Measurements from ENCODE around the gene C7orf57.

The C7orf57 gene

GRCh38 chr7:48085433-48085791, 50.1 kb downstream of the C7orf57 start:
- DNase-seq (ENCODE audit: low spot score) = no peak

DNA sequence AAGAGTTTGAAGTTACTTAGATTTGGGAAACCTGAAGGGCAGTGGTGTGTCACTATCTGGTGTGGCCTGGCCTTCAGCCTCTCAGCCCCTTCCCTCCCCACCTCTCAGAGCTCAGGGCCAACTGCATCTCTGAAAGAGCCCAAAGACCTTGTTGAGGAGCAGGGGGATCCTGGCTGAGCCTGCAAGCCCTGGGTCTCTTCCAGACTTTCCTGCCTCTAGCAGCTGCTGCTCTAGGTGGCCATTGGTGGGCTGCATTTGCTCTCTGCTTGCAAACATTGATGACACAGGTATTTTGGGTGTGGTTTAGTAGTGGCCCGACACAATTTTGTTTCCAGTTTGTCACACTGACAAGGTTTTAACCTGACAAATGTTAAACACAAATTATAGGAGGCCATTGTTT, 50.6 kb downstream of the C7orf57 start:
- DNase-seq (ENCODE audit: low spot score) = no peak

GRCh38 chr7:48087349-48087748, 52.0 kb downstream of the C7orf57 start:
- DNase-seq (ENCODE audit: low spot score) = no peak

GRCh38 chr7:48088559-48089045, 53.3 kb downstream of the C7orf57 start:
- no peak for DNase-seq (ENCODE audit: low spot score)

DNA sequence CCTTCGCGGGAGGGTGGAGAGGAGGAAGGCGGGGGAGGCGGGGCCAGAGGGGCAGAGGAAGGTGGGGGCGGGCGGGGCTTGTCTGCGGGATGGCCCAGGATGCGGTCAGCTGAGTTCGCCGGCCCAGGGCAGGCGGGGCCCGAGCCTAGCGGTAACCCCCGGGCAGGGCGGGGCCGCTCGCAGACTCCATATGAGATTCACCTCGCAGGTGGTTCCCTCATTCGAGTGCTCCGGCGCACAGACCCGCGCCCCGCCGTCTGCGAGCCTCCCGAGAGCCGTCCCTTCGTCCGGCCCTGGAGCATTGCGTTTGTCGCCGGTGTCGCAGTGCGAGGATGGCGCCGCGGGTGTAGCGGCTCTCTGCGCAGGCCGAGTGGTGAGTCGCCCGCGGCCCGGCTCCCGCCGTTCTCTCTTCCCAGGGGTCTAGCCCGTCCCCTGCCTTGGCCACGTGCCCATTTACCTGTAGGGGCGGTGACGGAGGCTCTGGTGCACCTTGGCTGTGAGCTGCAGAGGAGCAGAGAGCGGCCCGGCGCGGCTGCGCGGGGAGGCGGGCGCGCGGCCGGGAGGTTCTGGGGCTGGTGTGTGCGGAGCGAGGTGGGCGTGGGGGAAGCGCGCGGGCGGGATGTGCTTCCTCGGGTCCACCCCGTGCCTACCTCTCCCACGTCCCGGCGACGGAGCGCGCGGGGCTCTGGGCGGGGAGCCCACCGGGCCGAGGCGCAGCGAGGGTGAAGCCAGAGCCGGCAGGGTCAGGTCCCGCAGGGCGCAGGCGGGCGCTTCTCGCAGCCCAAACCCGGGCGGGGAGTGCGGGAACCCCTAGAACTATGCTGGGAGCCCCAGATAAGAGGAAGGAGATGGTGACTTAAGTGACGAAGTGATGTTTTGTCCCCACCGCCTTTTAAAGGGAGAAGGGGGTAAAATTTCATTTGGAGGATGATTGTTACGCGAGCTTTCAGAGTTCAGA, 54.0 kb downstream of the C7orf57 start, which contains the start of gene UPP1:
Gene UPP1 (plus strand): TSS at position 220 of the 958 bp plus-strand sequence. CDS start 5,519 bp downstream, outside the sequence.
- DNase-seq (ENCODE audit: low spot score) = no peak

- no peak for DNase-seq (ENCODE audit: low spot score)
Measured at GRCh38 chr7:48090095-48090805, 54.9 kb downstream of the C7orf57 start.

DNA sequence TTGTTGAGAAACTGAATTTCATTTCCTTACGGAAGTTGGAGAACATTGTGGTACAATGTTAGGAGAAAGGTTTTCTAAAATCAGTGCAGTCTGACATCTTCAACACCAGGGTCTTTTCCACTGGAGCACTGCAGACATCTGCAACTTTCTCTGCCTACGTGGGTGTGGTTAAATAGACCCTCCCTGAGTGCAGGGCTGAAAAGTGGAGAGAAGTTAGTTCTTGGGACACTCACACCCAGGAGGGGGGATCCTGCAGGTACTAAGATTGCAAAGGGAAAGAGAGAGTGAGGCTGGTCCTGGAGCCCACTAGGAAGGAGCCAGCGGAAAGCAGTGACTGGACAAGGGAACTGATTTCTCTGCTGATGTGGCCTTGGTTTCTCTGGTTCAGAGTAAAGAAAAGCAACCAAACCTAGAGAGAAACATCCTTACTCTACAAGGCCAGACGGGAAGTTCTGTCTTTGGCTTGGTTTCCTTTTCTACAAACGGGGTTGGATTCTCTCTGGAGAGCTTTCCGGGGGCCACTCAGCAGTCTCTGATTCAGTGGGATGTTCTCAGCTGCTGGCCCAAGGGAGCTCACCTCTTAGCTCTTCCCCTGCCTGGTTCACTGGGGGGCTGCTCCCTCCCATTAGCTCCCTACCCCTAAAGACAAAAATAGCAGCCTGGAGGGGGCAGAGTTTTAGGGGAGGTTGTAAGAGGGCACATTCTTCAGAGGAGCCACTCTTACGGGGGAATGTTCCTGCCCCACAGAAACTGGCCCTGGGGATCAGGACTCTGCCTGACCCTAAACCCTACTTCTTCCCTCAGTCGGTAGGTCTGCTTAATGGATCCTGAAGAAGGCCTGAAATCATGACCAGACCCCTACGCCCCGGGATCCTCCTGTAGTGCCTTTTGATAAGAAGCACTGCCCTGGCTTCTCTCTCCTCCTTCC, 56.4 kb downstream of the C7orf57 start:
- no peak for DNase-seq (ENCODE audit: low spot score)

- no peak for DNase-seq (ENCODE audit: low spot score)
Measured at GRCh38 chr7:48094861-48095293, 59.5 kb downstream of the C7orf57 start.

GRCh38 chr7:48096273-48096672, 60.9 kb downstream of the C7orf57 start:
- DNase-seq (ENCODE audit: low spot score) = no peak

GRCh38 chr7:48097521-48098231, 62.3 kb downstream of the C7orf57 start:
- no peak for DNase-seq (ENCODE audit: low spot score)

- no peak for DNase-seq (ENCODE audit: low spot score)
Measured at GRCh38 chr7:48098846-48099245, 63.5 kb downstream of the C7orf57 start.

- DNase-seq (ENCODE audit: low spot score) = no peak
Measured at GRCh38 chr7:48099781-48100180, 64.4 kb downstream of the C7orf57 start.

DNA sequence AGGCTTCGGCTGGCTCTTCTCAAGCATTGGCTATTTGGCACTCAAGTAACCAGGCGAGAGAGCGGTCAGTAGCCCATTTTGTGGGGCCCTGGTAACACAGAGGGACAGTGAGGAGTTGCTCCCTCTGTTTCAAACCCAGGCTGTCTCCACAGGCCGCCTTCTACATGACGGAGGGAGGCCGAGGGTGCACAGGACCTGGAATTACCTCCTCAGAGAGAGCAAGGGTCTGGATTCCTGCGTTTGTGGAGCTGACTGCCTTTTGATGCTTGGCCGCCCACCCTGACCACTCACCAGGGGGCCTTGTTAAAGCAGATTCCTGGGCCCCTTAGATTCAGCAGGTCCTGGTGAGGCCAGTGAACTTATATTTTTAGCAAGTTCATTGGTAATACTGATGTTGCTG, 66.0 kb downstream of the C7orf57 start:
- DNase-seq (ENCODE audit: low spot score) = no peak

GRCh38 chr7:48101968-48102367, 66.6 kb downstream of the C7orf57 start:
- no peak for DNase-seq (ENCODE audit: low spot score)

DNA sequence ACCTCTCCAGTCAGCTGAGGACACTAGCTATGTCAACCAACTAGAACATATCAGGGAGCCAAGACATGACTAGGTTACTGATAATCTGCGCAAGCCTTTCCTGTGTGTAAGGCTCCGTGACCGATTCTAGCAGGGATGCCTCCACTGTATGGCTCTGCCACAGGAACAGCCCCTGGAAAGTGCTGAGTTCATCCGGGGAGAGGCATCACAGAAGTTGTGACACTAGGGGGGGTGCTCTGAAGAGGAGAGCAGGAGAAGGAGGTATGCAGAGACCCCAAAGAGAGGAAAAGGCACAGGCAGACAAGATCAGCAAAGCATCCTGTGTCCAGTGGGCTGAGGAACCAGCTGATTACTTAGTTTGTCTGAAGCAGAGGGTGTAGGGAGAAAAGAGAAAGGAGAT, 67.2 kb downstream of the C7orf57 start:
- no peak for DNase-seq (ENCODE audit: low spot score)

- DNase-seq (ENCODE audit: low spot score) = no peak
Measured at GRCh38 chr7:48105045-48105444, 69.7 kb downstream of the C7orf57 start.

- no peak for DNase-seq (ENCODE audit: low spot score)
Measured at GRCh38 chr7:48106906-48107659, 71.7 kb downstream of the C7orf57 start.

DNA sequence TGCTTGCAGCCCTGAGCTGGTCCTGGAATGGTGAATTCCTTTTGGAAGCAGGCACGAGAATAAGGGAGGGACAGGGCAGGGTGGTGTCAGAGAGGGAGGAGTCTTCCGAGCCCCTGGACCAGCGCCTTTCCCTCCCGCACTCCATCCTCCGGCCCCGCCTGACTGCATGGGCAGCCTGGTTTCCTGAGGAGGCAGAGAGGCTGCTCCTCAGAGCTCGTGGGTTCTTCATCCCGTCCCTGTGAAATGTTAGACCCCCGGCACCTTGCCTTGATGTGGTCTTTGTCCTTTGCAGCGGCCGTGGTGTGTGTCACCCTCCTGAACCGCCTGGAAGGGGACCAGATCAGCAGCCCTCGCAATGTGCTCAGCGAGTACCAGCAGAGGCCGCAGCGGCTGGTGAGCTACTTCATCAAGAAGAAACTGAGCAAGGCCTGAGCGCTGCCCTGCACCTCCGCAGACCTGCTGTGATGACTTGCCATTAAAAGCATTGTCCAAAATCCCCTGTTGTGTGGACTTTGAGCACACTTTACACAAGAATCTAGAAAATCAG, 72.7 kb downstream of the C7orf57 start:
- DNase-seq (ENCODE audit: low spot score) = no peak

GRCh38 chr7:48108959-48109847, 73.9 kb downstream of the C7orf57 start:
- no peak for DNase-seq (ENCODE audit: low spot score)
